Activated naive CD4-positive, alpha-beta T cell treated with anti-CD3 and anti-CD28 coated beads, Interleukin-2, amount 10 ng/mL, durations not matched to agents 7 days and 5 days (primary cell): ENCODE measurements around the gene ZMIZ1.

Experiments
- CTCF ChIA-PET: fragments of 350-600 bp; sonication (Branson Sonifier 250); formaldehyde crosslinking; loops from one replicate; lab custom pipeline; 2021; ENCODE audit warnings: antibody characterized with exemption; lab: Charles Lee
- DNase-seq: peaks from one replicate; pipeline ENCODE4 v3.0.0-alpha.2; 2020
- H3K27ac Mint-ChIP-seq: one replicate; pipeline ENCODE4 v1.8.0; 2021; ENCODE audit warnings: mild to moderate bottlenecking, moderate library complexity, mixed read lengths
- H3K27me3 Mint-ChIP-seq: one replicate; pipeline ENCODE4 v1.8.0; 2021; ENCODE audit warnings: mild to moderate bottlenecking, mixed read lengths
- H3K36me3 Mint-ChIP-seq: one replicate; pipeline ENCODE4 v1.8.0; 2021; ENCODE audit warnings: mixed read lengths
- H3K4me1 Mint-ChIP-seq: one replicate; pipeline ENCODE4 v1.8.0; 2021; ENCODE audit warnings: mixed read lengths
- H3K4me3 Mint-ChIP-seq: one replicate; pipeline ENCODE4 v1.8.0; 2021; ENCODE audit warnings: mild to moderate bottlenecking, moderate library complexity, mixed read lengths
- H3K9me3 Mint-ChIP-seq: one replicate; pipeline ENCODE4 v1.8.0; 2021; ENCODE audit warnings: mixed read lengths

ZMIZ1 gene

DNA sequence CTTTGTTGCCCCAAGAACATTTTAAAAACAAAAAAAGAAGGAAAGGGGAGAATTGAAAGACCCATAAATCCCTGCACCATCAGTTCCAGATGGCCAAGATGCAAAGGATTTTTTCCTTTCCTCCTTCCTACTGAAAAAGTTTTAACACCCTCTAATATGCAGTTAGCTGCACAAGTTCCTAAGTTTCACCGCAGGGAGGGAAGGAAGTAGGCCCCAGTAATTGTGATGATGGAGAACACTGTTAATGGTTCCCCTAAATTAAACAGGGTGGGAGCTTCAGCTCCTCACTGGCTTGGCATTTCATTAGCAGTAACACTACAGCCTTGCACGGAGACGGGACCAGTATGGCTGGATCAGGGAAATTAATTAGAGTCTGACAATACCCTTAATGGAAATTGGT lies 214.8 kb downstream of the ZMIZ1 start:
- DNase-seq, result no peak
- H3K4me3 Mint-ChIP-seq, result no peak overlapping the region
- CTCF ChIA-PET, result interaction anchor here (1.5 to 1.7 kb wide), 3 partner anchors 11 to 91 kb away, joined by 4 to 6 read pairs (median 5); no protein-coding TSS in a partner anchor
- no peak overlapping the region for H3K27ac Mint-ChIP-seq
- H3K36me3 Mint-ChIP-seq, result peaks cover 25% of the 10 kb centered on the region
- H3K9me3 Mint-ChIP-seq, result no peaks in the 10 kb centered on the region
- no peaks in the 10 kb centered on the region for H3K27me3 Mint-ChIP-seq
- H3K4me1 Mint-ChIP-seq, result peaks cover 50% of the 10 kb centered on the region

- Mint-ChIP-seq H3K4me3 (no peak overlapping the region), H3K4me1 (peaks cover 52% of the 10 kb centered on the region), H3K27me3 (no peaks in the 10 kb centered on the region), H3K9me3 (no peaks in the 10 kb centered on the region), H3K36me3 (peaks cover 24% of the 10 kb centered on the region), H3K27ac (peak overlapping the region; percentile 0)
- DNase-seq, result no peak
- CTCF ChIA-PET, result interaction anchor here (1.5 to 1.7 kb wide), 3 partner anchors 10 to 90 kb away, joined by 4 to 6 read pairs (median 5); no protein-coding TSS in a partner anchor
Measured at GRCh38 chr10:79284158-79284871, 215.5 kb downstream of the ZMIZ1 start.

- Mint-ChIP-seq H3K4me3 (peak overlapping the region; percentile 46), H3K27ac (peak overlapping the region; percentile 87), H3K27me3 (no peaks in the 10 kb centered on the region), H3K36me3 (peaks cover 20% of the 10 kb centered on the region), H3K9me3 (no peaks in the 10 kb centered on the region), H3K4me1 (peaks cover 52% of the 10 kb centered on the region)
- peak; percentile 52 for DNase-seq
- CTCF ChIA-PET, result interaction anchor here (1.0 to 2.8 kb wide), 4 partner anchors 33 to 89 kb away, joined by 3 to 15 read pairs (median 6); partner anchors contain the start of gene PPIF
Measured at GRCh38 chr10:79285315-79286197, 216.8 kb downstream of the ZMIZ1 start.

DNA sequence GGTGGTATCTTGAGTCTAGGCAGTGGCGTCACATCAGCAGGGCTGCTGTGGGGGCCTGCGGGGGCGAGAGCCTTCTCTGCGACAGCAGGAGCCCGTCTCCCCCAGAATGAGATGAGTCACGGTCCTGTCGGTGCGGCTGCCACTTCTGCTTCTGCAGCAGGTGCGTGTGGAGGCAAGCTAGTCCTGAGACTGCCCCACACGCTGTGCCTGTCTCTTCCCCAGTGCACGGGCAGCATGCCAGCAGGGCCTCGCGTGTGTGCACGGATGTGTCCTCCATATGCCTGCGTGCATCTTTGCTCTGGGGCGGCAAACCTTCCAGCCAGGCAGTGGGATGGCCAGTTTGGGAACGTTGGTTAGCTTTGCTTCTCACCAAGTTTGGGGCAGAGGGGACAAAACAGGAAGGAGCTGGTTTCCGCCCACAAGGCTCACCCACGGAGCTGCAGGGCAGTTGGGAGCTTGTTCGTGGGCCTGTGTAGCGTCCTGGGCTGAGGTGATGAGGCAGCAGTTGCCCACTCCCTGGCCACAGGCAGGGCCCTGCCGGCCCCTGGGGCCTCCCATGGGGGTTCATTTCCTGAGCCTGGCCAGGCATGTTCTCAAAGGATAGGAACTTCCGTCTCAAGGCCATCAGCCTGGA lies 217.7 kb downstream of the ZMIZ1 start:
- CTCF ChIA-PET, result interaction anchor here (0.7 to 2.8 kb wide), 6 partner anchors 20 to 159 kb away, joined by 3 to 15 read pairs (median 4); partner anchors contain the start of genes PPIF and ZCCHC24
- Mint-ChIP-seq H3K27ac (peak overlapping the region; percentile 87), H3K4me1 (peaks cover 52% of the 10 kb centered on the region), H3K27me3 (no peaks in the 10 kb centered on the region), H3K9me3 (no peaks in the 10 kb centered on the region), H3K4me3 (peak overlapping the region; percentile 46), H3K36me3 (peaks cover 14% of the 10 kb centered on the region)
- peak; percentile 85 for DNase-seq

GRCh38 chr10:79287973-79288723 lies 219.4 kb downstream of the ZMIZ1 start:
- DNase-seq, result no peak
- no peaks in the 10 kb centered on the region for H3K9me3 Mint-ChIP-seq
- CTCF ChIA-PET, result interaction anchor here (0.9 to 2.8 kb wide), 3 partner anchors 30 to 60 kb away, joined by 4 to 15 read pairs (median 5); no protein-coding TSS in a partner anchor
- H3K36me3 Mint-ChIP-seq, result peaks cover 11% of the 10 kb centered on the region
- H3K4me3 Mint-ChIP-seq, result no peak overlapping the region
- H3K27ac Mint-ChIP-seq, result no peak overlapping the region
- no peaks in the 10 kb centered on the region for H3K27me3 Mint-ChIP-seq
- peaks cover 56% of the 10 kb centered on the region for H3K4me1 Mint-ChIP-seq

DNA sequence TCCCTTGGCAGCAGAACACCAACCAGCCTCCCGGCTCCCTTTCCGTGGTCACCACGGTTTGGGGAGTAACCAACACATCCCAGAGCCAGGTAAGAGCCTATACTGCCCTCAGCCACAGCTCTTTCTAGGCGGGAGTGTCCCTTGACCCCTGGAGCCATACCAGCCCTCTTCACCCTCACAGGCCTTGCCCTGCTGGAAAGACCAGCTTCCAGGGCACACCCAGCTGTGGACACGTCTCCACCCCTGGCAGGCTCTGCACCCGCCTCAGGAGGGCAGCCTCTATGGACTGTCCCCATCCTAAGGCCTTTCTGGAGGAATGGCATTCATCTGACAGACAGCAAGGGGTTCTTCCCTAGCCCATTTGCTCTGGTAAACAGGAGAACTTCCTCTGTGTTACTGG lies 221.0 kb downstream of the ZMIZ1 start:
- peaks cover 18% of the 10 kb centered on the region for H3K36me3 Mint-ChIP-seq
- no peaks in the 10 kb centered on the region for H3K9me3 Mint-ChIP-seq
- CTCF ChIA-PET, result interaction anchor here (1.7 kb wide), 1 partner anchor 59 kb away, joined by 5 read pairs; no protein-coding TSS in a partner anchor

GRCh38 chr10:79292026-79292766 lies 223.4 kb downstream of the ZMIZ1 start:
- Mint-ChIP-seq H3K4me3 (no peak overlapping the region), H3K4me1 (peaks cover 38% of the 10 kb centered on the region), H3K9me3 (no peaks in the 10 kb centered on the region), H3K27me3 (no peaks in the 10 kb centered on the region), H3K27ac (no peak overlapping the region), H3K36me3 (peaks cover 29% of the 10 kb centered on the region)
- DNase-seq, result no peak
- CTCF ChIA-PET, result interaction anchor here (0.6 to 1.8 kb wide), 8 partner anchors 11 to 196 kb away, joined by 3 to 6 read pairs (median 4); no protein-coding TSS in a partner anchor

More for the DNA sequence above, 221.0 kb downstream of the ZMIZ1 start:
- no peak overlapping the region for H3K4me3 Mint-ChIP-seq
- peaks cover 53% of the 10 kb centered on the region for H3K4me1 Mint-ChIP-seq
- H3K27ac Mint-ChIP-seq, result no peak overlapping the region
- no peaks in the 10 kb centered on the region for H3K27me3 Mint-ChIP-seq
- no peak for DNase-seq

DNA sequence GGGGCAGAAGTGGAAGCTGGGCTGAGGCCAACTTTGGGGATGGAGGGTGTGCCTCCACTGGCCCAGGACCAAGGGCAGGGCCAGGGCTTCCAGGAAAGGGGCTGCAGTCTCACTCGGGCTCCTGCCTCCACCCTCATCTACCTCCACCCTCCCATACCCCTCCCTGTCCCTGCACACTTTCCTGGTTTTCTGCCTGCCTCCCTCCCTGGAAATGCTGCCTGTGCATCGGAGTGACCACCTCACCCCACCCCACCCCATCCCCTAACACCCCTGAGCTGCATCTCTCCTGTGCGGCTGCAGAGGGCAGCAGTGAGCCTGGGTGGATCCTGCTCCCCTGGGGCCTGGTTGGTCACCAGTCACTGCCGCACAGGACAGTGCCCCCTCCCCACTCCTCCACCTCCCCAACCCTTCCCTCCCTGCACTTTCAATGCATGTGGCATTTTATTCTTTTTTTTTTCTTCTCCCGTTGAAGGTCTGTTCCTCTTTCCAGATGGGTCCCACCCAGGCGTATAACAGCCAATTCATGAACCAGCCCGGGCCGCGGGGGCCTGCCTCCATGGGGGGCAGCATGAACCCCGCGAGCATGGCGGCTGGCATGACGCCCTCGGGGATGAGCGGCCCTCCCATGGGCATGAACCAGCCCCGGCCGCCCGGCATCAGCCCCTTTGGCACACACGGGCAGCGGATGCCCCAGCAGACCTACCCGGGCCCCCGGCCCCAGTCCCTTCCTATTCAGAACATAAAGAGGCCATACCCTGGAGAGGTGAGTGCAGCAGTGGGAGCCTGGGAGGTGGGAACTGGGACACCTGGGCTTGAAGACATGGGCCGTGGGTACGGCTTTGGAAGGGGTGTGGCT lies 224.4 kb downstream of the ZMIZ1 start:
- H3K4me1 Mint-ChIP-seq, result peaks cover 32% of the 10 kb centered on the region
- H3K4me3 Mint-ChIP-seq, result no peak overlapping the region
- peak; percentile 53 for DNase-seq
- H3K27ac Mint-ChIP-seq, result no peak overlapping the region
- no peaks in the 10 kb centered on the region for H3K27me3 Mint-ChIP-seq
- CTCF ChIA-PET, result interaction anchor here (0.6 to 1.8 kb wide), 5 partner anchors 12 to 195 kb away, joined by 3 to 6 read pairs (median 3); no protein-coding TSS in a partner anchor
- H3K9me3 Mint-ChIP-seq, result no peaks in the 10 kb centered on the region
- H3K36me3 Mint-ChIP-seq, result peaks cover 26% of the 10 kb centered on the region

DNA sequence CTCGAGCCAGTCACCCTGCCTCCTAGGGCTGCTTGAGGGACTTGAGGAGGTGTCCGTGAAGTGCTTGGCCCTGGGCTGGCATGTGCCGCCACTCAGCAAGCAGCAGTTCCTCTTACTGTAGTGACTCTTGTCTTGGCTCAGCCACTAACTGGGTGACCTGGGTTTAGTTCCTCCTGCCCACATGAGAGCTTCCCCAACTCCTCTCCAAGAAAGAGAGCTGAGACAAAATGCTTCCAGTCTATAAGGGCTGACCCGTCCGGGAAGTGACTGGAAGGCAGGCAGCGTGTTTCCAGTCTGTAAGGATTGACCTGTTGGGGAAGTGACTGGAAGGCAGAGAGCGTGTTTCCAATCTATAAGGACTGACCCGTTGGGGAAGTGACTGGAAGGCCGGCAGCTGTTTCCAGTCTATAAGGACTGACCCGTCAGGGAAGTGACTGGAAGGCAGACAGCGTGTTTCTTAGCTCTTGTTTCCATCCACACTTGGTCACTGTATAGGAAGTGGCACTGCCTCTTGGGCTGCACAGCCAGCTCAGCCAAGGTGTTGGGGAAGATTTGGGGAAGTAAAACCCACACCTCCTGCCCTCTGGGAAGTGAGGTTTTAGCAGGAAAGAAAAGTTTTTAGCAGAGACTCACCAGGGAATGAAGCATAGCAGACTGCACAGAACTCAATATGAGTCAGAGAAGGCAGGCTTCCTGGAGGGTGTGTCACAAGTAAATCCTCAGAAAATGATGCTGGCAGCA lies 225.2 kb downstream of the ZMIZ1 start:
- Mint-ChIP-seq H3K9me3 (no peaks in the 10 kb centered on the region), H3K4me1 (peaks cover 26% of the 10 kb centered on the region), H3K27me3 (no peaks in the 10 kb centered on the region), H3K4me3 (no peak overlapping the region), H3K36me3 (peaks cover 23% of the 10 kb centered on the region), H3K27ac (peak overlapping the region; percentile 49)
- DNase-seq, result no peak
- CTCF ChIA-PET, result interaction anchor here (0.8 to 1.8 kb wide), 12 partner anchors 10 to 194 kb away, joined by 3 to 12 read pairs (median 3); no protein-coding TSS in a partner anchor

DNA sequence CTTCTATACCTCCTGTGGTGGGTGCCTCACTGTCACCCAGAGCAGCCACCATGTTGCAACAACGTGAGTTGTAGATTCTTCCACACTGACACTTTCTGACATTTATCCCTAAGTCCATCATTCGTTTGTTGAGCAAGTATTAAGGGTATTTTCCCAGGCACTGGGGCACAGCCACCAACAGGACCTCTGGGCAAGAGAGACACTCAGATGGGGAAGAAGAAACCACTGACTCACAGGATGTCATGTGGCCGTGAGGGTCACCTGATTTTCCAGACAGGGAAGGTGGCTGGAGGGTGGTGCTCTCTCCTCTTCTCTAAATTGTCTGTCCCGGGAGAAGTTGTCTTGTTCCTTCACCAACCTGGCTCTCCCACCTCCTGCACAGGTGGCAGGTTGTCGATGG lies 226.8 kb downstream of the ZMIZ1 start:
- Mint-ChIP-seq H3K27ac (no peak overlapping the region), H3K36me3 (peaks cover 28% of the 10 kb centered on the region)
- CTCF ChIA-PET, result interaction anchor here (1.2 to 1.8 kb wide), 2 partner anchors 36 to 53 kb away, joined by 3 to 12 read pairs; no protein-coding TSS in a partner anchor

DNA sequence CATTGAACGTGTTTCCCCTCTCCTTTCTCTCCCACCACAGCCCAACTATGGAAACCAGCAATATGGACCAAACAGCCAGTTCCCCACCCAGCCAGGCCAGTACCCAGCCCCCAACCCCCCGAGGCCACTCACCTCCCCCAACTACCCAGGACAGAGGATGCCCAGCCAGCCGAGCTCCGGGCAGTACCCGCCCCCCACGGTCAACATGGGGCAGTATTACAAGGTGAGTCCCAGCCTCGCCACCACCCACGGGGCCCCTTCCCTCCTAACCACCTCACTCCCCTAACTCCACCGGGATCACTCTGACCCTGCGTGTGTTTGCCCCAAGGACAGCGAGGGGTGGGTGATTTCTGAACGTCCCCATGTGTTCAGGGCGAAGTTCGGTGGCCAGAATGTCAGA lies 227.7 kb downstream of the ZMIZ1 start:
- peaks cover 28% of the 10 kb centered on the region for H3K4me1 Mint-ChIP-seq
- CTCF ChIA-PET, result no interaction called here
- H3K36me3 Mint-ChIP-seq, result peaks cover 35% of the 10 kb centered on the region
- no peak overlapping the region for H3K27ac Mint-ChIP-seq
- H3K4me3 Mint-ChIP-seq, result no peak overlapping the region
- DNase-seq, result no peak
- H3K27me3 Mint-ChIP-seq, result no peaks in the 10 kb centered on the region
- no peaks in the 10 kb centered on the region for H3K9me3 Mint-ChIP-seq

More for the DNA sequence above, 226.8 kb downstream of the ZMIZ1 start:
- Mint-ChIP-seq H3K27me3 (no peaks in the 10 kb centered on the region), H3K4me3 (no peak overlapping the region), H3K9me3 (no peaks in the 10 kb centered on the region), H3K4me1 (peaks cover 28% of the 10 kb centered on the region)
- DNase-seq, result no peak
